ENCODE results near the gene FBN2.
"Not testable (repeated sequence)": the region's sequence is repeated elsewhere in the genome, so short reads cannot be mapped to it uniquely, and the experiment has no call there.

Gene FBN2

DNA sequence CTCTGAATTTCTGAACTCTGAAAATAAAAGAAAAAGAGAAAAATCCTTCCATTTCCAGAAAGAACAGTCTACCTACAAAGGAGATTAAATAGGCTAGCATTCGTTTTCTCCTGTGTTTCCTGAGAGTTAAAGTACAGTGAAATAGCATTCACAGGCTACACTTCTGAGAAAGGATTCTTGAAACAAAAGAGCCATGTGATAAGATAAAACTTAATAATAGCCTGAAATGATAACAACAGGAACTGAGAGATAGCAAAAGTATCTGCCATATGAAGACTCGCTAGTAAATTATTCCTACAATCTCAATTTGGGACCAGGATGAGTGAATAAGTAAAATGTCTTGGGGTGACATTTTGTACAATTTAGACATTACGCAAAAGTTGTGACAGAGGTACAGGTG, 62.4 kb downstream of the FBN2 start:
- no peak for DNase-seq

DNA sequence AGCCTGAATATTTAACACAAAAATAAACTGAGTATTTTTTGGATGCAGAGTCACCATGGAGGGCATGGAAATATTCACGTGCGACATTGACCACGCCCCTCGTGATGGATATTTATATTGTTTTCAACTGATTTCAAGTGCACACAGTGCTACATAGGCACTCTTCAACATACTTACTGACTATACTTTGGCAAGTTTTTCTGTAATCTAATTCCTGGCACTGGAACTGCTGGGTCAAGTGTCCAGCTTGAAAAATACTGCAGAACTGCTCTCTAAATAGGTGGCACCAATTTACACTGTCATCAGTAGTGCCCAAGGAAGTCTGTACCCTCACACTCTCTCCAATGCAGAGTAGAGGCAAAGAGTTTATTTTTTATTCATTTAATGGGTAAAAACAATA, 65.1 kb downstream of the FBN2 start:
- no peak for DNase-seq

DNA sequence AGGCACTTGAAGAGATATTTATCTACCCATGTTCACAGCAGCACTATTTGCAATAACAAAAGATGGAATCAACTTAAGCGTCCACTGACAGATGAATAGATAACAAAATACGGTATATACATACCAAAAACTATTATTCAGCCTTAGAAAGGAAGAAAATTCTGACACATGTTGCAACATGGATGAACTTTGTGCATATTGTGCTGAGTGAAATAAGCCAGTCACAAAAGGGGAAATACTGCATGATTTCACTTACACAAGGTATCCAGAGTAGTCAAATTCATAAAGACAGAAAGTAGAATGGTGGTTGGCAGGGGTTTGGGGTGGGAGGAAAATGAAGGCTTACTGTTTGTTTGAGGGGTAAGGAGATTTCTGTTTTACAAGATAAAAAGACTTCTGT, 66.0 kb downstream of the FBN2 start:
- DNase-seq: no peak

DNA sequence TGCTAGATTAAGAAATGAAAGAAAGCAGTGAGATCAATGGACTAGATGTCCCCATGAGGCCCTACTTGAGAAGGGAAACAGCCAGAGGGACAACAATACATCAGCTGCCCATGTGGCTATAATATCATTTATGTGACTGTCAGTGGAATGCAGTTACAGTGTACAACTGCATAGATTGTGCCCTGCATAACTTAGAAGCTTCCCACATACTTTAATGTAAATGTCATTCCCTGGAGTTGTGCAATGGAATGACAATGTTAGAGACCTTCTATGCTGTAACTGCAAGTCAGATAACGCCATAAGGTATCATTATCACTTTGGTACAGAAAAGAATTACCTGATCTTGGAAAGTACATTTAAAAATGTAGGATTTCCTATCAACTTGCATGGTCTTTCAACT, 67.4 kb downstream of the FBN2 start:
- DNase-seq: no peak

DNA sequence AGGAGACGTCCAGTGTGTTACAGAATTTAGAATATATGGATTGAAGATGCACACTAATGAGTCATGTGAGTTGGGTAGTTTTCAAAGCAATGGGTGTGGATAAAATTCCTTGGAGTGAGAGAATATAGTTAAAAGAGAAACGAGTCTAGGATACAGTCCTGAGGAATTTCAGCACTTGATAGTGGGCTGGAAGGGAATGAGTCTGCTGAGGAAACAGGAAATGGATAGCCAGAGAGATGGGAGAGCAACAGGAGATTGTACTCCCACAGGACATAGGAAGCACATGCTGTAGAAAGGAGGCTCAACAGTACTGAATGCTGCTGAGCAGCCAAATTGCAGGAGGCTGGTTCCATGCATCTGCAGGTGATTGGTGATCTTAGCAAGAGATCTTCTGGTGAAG, 68.1 kb downstream of the FBN2 start:
- no peak for DNase-seq

DNA sequence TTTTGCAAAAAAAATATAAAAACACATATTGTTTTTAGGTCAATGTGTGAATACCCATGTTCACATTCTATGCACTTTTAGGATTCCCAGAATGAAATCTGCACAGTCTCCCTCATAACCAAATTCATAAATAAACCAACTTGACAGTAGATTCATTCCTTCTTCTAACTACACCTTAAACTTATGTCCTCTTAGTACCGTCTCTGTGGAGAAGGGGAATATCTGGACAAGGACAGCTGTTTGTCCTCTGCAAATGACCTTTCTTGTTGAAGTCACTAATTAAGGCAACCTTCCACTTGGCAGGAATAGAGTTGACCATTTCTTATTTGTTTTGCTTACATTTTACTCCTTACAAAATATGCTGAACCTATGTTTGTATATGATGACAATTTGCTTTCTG, 71.1 kb downstream of the FBN2 start:
- DNase-seq: no peak

DNA sequence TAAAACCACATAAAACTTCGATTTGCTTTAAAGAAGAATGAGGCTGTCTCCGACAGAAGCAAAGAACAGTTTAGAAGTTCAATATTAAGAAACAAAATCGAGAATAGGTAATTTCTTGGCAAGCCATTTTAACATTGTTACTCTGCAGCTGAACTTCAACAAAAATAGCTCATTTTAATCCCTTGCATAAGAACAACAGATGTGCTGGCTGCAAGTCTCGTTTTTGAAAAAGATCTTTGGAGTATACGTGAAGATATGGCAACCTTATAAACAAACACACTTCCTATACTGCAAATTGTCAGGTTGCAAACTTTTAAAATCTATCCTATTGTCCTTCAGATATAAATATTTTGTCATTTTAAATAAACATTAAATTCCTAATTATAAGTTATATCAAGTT, 71.5 kb downstream of the FBN2 start:
- DNase-seq: no peak

DNA sequence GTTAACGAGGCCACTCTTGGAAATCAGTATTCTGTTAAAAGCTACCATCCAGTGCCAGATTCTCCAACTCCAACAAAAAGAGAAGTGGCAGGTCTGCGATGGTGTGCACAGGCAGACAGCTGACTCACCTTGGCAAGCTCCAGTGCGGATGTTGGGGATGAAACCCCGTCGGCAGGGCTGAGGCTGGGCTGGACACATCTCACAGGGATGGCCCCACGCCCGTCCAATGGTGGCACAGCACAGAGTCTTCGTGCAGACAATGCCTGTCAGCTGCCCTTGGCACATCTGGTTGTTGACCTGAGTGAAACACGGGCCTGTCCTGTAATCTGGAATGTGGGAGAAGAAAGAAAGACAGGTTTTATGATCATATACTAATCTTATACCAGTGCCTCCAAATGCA, 73.4 kb downstream of the FBN2 start:
- no peak for DNase-seq

DNA sequence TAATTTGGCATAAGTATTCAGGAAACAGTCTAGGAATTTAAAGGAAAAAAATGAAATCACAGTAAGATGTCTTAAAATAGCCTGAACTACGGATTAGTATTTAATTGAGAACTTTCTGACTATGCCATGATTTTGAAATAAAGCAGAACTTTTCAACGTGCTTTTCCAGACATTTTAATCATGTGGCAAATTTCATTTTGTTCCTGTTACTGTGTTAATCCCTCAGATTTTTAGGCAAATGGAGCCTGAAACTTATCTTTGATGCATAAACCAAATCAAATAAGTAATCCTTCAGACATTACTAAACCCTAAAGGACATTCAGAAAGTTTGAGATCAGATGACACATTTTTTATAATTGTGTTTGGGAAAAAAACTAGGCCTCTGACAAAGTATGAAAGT, 75.7 kb downstream of the FBN2 start:
- no peak for DNase-seq

DNA sequence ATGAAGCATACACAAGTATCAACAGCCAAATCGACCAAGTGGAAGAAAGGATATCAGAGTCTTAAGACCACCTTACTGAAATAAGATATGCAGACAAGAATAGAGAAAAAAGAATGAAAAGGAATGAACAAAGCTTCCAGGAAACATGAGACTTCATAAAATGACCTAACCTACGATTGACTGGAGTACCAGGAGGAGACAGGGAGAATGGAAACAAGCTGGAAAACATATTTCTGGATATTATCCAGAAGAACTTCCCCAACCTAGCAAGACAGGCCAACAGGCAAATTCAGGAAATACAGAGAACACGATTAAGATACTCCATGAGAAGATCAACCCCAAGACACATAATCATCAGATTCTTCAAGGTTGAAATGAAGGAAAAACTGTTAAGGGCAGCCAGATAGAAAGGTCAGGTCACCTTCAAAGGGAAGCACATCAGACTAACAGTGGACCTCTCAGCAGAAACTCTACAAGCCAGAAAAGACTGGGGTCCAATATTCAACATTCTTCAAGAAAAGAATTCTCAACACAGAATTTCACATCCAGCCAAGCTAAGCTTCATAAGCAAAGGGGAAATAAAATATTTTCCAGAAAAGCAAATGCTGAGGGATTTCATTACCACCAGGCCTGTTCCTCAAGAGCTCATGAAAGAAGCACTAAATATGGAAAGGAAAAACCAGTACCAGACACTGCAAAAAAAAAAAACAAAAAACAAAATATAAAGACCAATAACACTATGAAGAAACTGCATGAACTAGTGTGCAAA, 80.7 kb downstream of the FBN2 start:
- DNase-seq: not testable (repeated sequence)

DNA sequence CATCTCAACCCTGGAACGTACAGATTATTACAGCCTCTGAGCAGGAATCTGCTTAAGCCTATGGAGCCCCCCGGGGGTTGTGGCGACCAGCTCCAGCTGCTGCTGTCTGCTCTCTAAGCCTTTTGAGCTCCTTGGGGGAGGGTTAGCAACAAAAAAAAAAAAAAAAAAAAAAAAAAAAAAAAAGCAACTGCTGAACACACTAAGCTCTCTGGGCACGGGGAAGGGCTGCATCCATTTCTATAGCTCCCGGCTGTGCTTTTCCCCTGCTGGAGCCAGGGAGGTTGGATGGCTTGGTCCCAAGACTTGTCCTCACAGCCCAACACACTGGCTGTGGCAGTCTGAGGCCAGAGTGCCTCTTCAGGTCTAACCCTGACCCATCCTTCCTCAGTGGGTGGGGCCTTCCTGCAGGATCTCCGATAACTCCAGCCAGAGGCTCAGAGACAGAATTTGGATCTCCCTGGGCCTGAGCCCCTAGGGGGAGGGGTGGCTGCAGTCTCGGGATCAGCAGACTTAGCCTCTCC, 82.1 kb downstream of the FBN2 start:
- no peak for DNase-seq

DNA sequence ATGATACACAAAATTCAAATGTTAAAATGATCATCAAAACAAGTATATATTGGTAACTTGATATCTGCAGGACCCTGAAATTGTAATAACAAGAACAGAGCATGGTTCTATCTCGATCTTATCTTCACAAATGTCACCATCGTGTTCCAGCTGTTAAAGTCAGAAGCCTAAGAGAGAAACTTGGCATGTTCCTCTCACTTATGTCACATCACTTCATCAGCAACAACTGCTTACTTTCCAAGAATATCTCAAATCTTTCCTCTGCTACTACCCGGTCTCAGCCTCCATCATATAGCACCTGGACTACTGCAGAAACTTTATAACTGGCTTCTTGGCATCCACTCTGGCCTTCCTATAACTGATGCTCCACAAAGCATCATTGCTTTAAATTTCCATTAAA, 84.9 kb downstream of the FBN2 start:
- no peak for DNase-seq

DNA sequence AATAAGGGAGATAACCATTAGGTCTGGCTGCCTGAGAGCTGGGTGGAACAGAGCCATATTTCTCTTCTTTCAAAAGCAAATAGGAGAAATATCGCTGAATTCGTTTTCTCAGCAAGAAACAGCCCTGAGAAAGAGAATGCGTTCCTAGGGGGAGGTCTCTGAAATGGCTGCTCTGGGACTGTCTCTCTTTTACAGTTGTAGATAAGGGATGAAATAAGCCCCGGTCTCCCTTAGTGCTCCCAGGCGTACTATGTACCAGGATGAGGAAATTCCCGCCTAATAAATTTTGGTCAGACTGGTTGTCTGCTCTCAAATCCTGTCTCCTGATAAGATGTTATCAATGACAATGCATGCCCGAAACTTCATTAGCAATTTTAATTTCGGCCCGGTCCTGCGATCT, 90.8 kb downstream of the FBN2 start:
- not testable (repeated sequence) for DNase-seq

DNA sequence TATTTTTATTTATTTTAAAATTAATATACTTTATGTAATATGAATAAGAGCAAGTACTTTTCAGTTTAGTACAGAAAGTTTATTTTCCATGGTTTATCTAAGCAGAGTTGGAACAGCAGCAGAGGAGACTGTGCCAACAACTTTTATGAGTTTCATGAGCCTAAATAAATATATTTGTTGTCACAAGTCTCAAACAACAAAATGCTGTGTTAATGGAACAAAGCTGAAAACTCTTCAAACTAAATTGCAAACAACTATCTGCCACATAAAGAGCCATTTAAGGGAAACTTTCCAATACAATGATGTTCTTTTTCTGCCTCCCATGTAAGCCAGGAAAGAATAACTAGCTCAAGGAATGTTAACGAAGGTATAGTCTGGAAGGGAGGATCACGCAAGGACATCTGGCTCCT, 96.1 kb downstream of the FBN2 start:
- no peak for DNase-seq

DNA sequence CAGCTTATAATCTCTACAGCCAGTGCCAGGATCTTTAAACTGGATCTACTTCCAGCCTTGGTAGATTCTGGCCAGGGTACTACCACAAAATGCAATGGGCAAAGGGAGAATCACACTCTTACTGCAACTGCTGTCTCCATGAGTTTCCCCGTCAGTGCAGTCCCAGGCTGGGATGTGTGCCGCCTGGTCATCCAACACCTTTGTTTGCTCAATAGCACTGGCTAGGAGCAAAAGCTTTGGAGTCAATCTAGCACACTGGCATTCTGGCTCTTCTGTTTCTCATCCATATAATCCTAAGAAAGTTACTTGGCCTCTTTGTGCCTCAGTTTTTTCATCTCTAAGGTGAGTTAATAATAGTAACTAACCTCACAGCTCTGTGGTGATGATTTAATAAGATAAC, 96.9 kb downstream of the FBN2 start:
- DNase-seq: no peak

DNA sequence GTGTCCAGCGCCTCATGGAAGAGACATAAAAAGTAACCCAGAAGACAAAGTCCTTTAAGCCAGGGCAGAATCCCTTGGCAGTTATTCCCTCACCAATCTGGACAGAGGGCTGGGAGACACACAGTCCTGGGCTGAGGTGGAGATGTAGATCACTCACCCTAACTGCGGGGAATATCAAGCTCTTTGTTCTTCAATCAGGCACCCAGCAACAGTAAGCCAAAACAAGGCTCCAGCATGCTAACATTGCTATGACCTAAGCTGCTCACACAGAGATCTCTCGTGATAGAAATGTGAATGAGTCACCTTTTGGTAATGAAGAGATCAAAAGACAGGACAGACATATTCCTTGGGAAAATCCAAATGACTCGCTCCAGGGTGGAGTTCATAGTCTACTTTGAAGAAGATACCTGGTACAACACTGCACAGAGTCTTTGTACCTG, 101.3 kb downstream of the FBN2 start:
- no peak for DNase-seq

DNA sequence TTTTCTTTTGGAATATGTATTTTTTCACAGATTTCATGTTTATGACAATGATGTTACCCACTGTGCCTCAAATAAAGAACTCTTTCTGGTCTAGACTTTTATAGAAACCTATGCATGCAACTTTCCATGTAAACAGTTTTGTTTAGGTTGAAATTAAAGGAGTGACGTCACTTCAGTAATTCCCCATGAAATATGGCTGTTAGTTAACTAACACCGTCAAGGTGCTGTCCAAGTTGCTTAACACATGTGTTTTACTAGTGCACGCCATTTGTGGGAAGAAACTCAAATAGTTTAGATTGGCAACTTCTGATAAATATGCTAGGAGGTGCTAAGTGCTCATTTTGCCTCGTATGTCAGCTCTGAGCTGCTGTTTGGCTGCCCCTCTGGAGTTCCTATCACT, 102.2 kb downstream of the FBN2 start:
- DNase-seq: no peak

DNA sequence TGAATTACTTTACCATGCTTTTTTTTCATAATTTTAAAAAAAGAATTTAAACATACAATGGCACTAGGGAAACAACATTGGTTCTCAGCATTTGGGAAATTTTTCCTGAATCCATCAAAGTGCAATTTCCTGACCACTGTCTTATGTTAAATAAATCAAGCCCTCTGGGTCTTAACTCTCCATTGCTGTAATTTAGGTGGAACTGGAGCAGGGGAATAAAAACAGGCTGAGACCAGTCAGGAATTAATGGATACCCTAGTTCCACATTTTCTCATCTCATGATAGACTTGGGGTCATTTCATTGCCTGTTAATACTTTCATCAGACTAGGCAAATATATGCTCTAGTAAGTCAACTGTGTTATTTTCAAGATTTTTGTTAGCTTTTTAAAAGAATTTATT, 103.1 kb downstream of the FBN2 start:
- no peak for DNase-seq

DNA sequence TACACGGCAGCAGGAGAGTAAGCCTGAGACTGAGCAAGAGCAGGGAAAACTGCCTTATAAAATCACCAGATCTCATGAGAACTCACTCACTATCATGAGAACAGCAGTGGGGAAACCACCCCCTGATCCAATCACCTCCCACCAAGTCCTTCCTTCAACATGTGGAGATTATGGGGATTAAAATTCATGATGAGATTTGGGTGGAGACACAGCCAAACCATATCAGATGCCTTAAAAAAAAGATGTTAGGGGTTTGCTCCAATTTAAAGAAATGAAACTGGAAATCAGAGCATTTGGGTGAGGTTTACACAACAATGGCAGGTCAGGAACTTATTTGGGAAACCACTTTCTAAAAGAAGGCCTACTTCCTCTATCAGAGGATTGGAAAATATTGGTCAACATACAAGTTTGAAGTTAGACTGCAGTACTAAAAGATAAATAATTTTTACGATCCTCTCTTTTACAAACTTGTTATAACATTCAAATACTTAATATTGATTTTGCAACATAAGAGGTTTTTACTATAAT, 105.1 kb downstream of the FBN2 start:
- DNase-seq: no peak

DNA sequence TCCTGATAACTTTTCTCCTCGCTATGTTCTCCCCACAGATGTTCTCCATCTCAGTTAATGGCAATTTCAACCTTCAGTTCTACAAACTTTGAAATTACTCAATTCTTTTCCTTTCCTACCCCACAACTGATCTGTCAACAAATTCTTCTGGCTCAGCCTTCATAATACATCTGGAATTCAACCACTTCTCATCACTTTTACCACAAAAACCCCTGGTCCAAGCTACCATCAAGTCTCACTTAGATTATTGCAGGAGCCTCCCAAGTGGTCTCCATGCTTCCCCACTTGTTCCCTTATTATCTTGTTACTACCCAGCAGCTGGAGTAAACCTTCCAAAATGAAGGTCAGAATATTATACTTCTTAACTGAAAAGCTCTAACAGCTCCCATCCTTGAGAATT, 110.1 kb downstream of the FBN2 start:
- no peak for DNase-seq

DNA sequence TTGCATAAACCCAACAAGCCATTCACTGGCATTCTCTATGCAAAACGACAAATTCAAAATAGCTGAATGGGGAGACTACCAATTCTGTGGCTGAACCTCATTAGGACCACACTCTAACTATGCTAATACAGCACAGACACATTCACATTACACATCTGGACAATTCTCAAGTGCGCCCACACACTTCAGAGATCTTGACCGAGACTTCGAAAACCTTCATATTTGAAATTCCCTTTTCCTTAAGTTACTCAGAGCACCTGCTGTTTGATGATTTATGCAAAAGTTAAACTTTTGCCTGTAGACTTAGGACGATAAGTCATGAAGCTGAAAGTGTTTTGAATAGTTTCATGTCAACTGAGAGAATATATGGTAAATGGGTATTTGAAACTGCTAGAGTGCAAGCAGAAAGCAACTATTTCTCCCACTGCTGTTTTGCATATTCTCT, 111.9 kb downstream of the FBN2 start:
- DNase-seq: no peak

DNA sequence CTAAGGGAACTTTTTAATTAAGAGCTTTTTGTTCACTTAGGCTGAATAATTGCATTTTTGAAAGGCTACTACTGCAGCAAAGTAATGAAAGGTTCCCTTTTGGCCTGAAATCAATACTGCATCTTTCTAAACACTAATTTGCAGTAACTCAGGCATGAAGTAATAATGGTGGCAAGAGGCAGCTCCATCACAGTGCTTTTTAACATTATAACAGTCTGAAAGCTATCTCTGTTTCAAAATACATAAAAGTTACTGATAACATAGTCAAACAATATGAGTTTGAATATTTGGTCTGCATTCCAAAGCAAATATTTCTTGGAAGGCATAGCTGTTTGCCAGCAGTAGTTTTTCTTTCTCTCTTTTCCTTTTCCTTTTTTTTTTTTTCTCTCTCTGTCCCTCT, 113.4 kb downstream of the FBN2 start:
- DNase-seq: no peak

DNA sequence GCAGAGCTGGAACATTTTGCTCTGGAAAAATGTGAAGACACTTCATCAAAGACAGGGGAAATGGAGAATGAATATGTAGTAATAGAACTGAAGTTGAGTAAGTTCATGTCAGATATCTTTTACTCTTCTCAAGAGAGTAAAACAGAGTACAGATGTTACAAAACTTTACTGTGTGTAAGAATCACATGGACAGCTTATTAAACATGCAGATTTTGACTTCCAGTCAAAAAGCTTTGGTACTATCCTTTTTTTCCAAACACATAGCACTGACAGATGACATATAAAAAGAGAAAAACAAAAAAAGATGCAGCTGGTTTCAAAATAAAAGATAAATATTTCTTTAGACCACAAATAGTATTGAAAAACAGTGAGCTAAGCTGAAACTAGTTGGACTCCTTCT, 115.4 kb downstream of the FBN2 start:
- no peak for DNase-seq

DNA sequence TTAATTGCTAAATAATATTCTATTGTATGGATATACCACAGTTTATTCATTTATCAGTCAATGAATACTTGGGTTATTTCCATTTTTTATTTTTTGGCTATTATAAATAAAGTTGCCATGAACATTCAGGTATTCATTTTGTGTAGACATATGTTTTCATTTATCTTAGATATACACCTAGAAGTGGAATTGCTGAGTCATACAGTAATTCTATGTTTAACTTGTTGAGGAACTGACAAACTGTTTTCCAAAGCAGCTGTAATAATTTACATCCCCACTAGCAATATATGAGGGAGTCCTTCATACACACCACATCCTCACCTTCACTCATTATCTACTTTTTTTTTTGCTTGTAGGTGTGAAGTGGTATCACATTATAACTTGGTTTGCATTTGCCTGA, 123.6 kb downstream of the FBN2 start:
- DNase-seq: no peak

DNA sequence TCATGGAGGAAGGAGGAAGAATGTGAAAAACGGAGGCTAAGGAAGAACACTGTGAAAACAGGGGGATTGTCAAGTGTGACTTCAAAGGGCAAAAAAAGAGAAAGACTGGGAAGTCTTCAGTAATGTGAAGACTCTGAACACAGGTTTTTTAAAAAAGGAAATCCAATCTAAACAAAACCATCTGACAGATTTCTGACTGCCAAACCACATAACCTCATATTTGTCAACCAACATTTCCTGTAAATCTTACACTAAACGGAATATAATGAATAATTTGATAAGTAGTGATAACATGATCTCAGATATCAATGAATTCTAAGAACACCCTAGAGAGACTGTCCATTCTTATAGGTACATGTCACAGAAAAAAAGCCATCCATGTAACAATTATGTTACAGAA, 124.7 kb downstream of the FBN2 start:
- DNase-seq: no peak

Measured in AML-193 (cell line).